CD4-positive, alpha-beta T cell (primary cell): ENCODE data around the gene EEF1A2. TPM values are rescaled to one million over a fixed set of nuclear protein-coding genes. Genes with fewer than 3 reads are reported as not detected.

Experiments
- ATAC-seq: fragments of 200-7000 bp; cut with Tn5 transposase; one replicate; pipeline ENCODE4 v1.10.0; 2022; ENCODE audit warnings: mild to moderate bottlenecking; ENCODE audit not compliant: poor library complexity
- CTCF ChIA-PET: fragments of 350-600 bp; sonication (Branson Sonifier 250); formaldehyde crosslinking; loops from one replicate; lab custom pipeline; 2021; ENCODE audit warnings: antibody characterized with exemption, inconsistent platforms; lab: Charles Lee
- POLR2A ChIA-PET: fragments of 350-600 bp; sonication (Branson Sonifier 250); formaldehyde crosslinking; loops from one replicate; lab custom pipeline; 2021; ENCODE audit warnings: antibody characterized with exemption, inconsistent platforms; lab: Charles Lee
- DNase-seq, 14 experiments: peaks; one replicate each; pipeline ENCODE4 v3.0.0-alpha.2; 2013 to 2020; ENCODE audit warnings: mixed read lengths in 2 of 14
- H3K27ac ChIP-seq, 2 donors: one replicate each; pipeline versions ENCODE4 v1.5.1 to v1.7.0; 2013; ENCODE audit warnings: low read length in 2 of 2, low read depth in 1 of 2, mild to moderate bottlenecking in 1 of 2
- H3K27me3 ChIP-seq, 2 experiments: 1 replicate in 1 of 2; 2 replicates in 1 of 2; pipeline versions ENCODE4 v1.6.1 to v1.7.0; 2013; ENCODE audit warnings: low read length in 2 of 2, control low read depth in 1 of 2, mild to moderate bottlenecking in 1 of 2, moderate library complexity in 1 of 2; ENCODE audit not compliant: insufficient read depth in 2 of 2, control insufficient read depth in 1 of 2
- H3K36me3 ChIP-seq: one replicate; pipeline ENCODE4 v1.6.1; 2013; ENCODE audit warnings: low read length, control low read depth; ENCODE audit not compliant: insufficient read depth
- H3K4me1 ChIP-seq: one replicate; pipeline ENCODE4 v1.6.1; 2013; ENCODE audit warnings: low read length, control low read depth; ENCODE audit not compliant: insufficient read depth
- H3K4me3 ChIP-seq: one replicate; pipeline ENCODE4 v1.5.1; 2013; ENCODE audit warnings: mild to moderate bottlenecking, low read length, moderate library complexity
- H3K9me3 ChIP-seq, 2 experiments: 1 replicate in 1 of 2; 2 replicates in 1 of 2; pipeline versions ENCODE4 v1.6.1 to v1.7.0; 2013; ENCODE audit warnings: low read length in 2 of 2, mild to moderate bottlenecking in 2 of 2, control low read depth in 1 of 2, moderate library complexity in 1 of 2; ENCODE audit not compliant: control insufficient read depth in 1 of 2, insufficient read depth in 1 of 2
- H3K27ac Mint-ChIP-seq: one replicate; pipeline ENCODE4 v1.8.0; 2020; ENCODE audit warnings: mixed read lengths
- H3K27me3 Mint-ChIP-seq: one replicate; pipeline ENCODE4 v1.8.0; 2021; ENCODE audit warnings: mixed read lengths
- H3K36me3 Mint-ChIP-seq: one replicate; pipeline ENCODE4 v1.8.0; 2021; ENCODE audit warnings: low read depth, mixed read lengths
- H3K4me1 Mint-ChIP-seq: one replicate; pipeline ENCODE4 v1.8.0; 2021; ENCODE audit warnings: low read depth, mixed read lengths
- H3K4me3 Mint-ChIP-seq: one replicate; pipeline ENCODE4 v1.8.0; 2020; ENCODE audit warnings: mild to moderate bottlenecking, mixed read lengths
- H3K9me3 Mint-ChIP-seq: one replicate; pipeline ENCODE4 v1.8.0; 2020; ENCODE audit warnings: mixed read lengths
- intact Hi-C, 2 experiments: fragments of 100-400 bp; cut with DNase I in 1 of 2; cut with micrococcal nuclease in 1 of 2; formaldehyde crosslinking; loops; one replicate each; pipeline versions ENCODE4 v1.15.1 to v1.9.0; 2023 to 2025; cut with DNase I, micrococcal nuclease
- total RNA-seq, 174 experiments: library from RNA in 2 of 174; stranded (reverse) in 2 of 174; gene quantifications; one replicate each; pipeline ENCODE4 v1.2.3 and lab custom pipeline; 2021 to 2026
- TF ChIP-seq, protein P1 (sequence below): fragments of 200-600 bp; IDR thresholded peaks from one replicate; pipeline ENCODE4 v1.8.0; 2022; ENCODE audit warnings: antibody characterized with exemption, mild to moderate bottlenecking

Gene EEF1A2
- total RNA-seq, 2 experiments from 2014 or later = 0.92 to 1.1 TPM

DNA sequence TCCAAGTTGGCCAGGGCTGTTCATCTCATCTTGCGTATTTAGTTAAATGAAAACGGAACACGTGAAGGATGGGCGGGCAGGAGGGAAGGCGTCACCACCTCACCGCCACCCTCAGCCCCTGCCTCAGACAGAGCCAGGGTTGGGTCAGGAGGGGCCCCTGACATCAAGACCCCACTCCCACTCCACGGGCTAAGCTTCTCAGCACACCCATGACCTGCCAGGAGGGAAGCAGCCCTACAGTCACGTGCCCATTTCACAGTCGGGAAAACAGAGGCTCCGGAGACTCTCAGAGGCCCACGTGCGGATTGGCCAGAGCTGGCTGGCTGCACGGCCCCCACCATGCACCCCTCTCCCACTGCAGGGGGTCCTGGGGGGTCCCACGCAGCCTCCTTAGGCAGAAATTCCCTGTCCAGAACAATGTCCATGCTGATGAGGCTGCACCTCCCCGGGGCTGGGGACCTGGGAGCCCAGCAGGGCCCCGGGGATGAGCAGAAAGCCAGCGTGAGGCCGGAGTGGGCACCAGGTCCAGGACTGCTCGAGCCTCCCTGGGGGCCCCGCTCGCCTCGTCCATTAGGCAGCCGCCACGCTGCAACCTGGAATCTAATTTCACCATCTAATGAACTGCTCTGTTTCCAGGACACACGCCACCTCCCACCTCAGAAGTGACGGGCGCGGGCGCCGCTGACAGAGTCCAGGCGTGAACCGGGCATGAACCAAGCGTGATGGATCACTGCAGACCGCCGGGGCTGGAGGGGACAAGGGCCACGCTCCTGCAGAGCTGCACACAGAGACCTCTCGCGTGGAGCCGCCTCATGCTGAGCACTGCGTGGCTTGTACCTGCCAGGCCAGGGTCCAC lies 42.2 kb downstream of the EEF1A2 start:
- POLR2A ChIA-PET = no interaction called here
- intact Hi-C loops = no loop called here
- H3K4me1 ChIP-seq = peaks cover 23% of the 10 kb centered on the region
- H3K4me1 Mint-ChIP-seq = no peaks in the 10 kb centered on the region
- H3K9me3 Mint-ChIP-seq = no peaks in the 10 kb centered on the region
- peaks cover 21 to 25% of the 10 kb centered on the region in 2 experiments for H3K27me3 ChIP-seq
- H3K9me3 ChIP-seq = peaks cover 0 to 25% of the 10 kb centered on the region in 2 experiments
- TF ChIP-seq, protein P1, sequence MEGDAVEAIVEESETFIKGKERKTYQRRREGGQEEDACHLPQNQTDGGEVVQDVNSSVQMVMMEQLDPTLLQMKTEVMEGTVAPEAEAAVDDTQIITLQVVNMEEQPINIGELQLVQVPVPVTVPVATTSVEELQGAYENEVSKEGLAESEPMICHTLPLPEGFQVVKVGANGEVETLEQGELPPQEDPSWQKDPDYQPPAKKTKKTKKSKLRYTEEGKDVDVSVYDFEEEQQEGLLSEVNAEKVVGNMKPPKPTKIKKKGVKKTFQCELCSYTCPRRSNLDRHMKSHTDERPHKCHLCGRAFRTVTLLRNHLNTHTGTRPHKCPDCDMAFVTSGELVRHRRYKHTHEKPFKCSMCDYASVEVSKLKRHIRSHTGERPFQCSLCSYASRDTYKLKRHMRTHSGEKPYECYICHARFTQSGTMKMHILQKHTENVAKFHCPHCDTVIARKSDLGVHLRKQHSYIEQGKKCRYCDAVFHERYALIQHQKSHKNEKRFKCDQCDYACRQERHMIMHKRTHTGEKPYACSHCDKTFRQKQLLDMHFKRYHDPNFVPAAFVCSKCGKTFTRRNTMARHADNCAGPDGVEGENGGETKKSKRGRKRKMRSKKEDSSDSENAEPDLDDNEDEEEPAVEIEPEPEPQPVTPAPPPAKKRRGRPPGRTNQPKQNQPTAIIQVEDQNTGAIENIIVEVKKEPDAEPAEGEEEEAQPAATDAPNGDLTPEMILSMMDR = no peak
- no peaks in the 10 kb centered on the region for H3K36me3 Mint-ChIP-seq
- no peak overlapping the region for H3K4me3 ChIP-seq
- no peak overlapping the region for H3K27ac Mint-ChIP-seq
- DNase-seq = no peak
- peaks cover 27% of the 10 kb centered on the region for H3K27me3 Mint-ChIP-seq
- no peak for ATAC-seq
- H3K27ac ChIP-seq = no peak overlapping the region
- H3K36me3 ChIP-seq = no peaks in the 10 kb centered on the region
- CTCF ChIA-PET = no interaction called here
- H3K4me3 Mint-ChIP-seq = no peak overlapping the region

DNA sequence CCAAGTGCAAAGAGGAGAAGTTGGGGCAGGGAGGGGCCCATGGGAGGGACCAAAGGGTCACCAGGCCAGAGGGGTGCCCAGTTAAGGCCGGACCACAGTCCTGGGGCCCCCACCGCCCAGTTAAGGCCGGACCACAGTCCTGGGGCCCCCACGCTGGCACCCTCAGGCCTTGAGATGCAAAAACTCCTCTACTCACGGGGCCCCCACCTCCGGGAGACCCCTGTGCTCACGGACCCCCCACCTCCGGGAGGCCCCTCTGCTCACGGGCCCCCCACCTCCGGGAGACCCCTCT lies 43.4 kb downstream of the EEF1A2 start:
- Histone ChIP-seq H3K36me3 (no peaks in the 10 kb centered on the region), H3K4me1 (peaks cover 23% of the 10 kb centered on the region), H3K9me3 (peaks cover 0 to 18% of the 10 kb centered on the region in 2 experiments), H3K4me3 (no peak overlapping the region), H3K27me3 (peaks cover 15 to 21% of the 10 kb centered on the region in 2 experiments), H3K27ac (no peak overlapping the region)
- CTCF ChIA-PET = no interaction called here
- TF ChIP-seq, protein P1 = no peak
- peaks cover 21% of the 10 kb centered on the region for H3K27me3 Mint-ChIP-seq
- no peak overlapping the region for H3K4me3 Mint-ChIP-seq
- ATAC-seq (no peak), DNase-seq (no peak)
- intact Hi-C loops = no loop called here
- H3K4me1 Mint-ChIP-seq = no peaks in the 10 kb centered on the region
- no peaks in the 10 kb centered on the region for H3K9me3 Mint-ChIP-seq
- POLR2A ChIA-PET = no interaction called here
- H3K27ac Mint-ChIP-seq = no peak overlapping the region
- H3K36me3 Mint-ChIP-seq = no peaks in the 10 kb centered on the region

DNA sequence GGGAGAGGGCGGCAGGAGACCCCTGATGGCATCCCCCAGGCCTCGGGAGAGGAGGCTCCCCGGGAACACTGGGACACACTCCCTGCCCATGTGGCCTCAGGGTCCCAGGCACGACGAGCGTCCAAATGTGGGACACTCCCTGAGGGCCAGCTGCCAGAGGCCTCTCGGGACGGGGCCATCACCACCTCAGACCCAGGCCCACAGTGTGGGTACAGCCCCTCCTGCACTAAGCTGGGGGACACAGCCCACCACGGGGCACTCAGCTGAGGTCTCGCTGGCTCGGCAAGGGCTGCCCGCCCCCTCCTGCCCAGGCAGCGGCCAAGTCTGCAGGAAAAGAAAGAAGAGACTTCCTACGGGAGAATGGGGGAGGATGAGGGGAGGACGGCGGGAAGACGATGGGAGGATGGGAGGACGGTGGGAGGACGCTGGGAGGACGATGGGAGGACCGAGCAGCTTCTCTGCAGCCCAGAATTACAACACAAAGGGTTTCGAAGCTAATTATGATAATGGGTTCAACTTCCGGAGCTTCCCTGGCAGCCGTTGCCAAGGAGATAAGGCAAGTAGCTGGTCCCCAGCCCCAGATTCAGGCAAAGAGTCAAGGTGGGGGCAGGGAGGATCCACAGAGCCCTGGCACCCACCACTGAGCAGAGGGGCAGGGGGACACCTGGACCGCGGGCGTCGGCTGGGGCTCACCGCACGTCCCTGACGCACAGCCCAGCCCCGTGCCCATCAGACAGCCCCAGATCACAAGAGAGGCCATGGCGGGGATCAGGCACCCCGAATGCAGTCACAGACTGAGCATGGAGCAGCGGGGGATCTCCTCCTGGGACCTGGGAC lies 43.9 kb downstream of the EEF1A2 start:
- no peak for DNase-seq
- Mint-ChIP-seq H3K36me3 (no peaks in the 10 kb centered on the region), H3K9me3 (no peaks in the 10 kb centered on the region), H3K27me3 (peaks cover 21% of the 10 kb centered on the region), H3K27ac (no peak overlapping the region), H3K4me1 (no peaks in the 10 kb centered on the region), H3K4me3 (no peak overlapping the region)
- intact Hi-C loops = no loop called here
- Histone ChIP-seq H3K4me1 (peaks cover 23% of the 10 kb centered on the region), H3K36me3 (no peaks in the 10 kb centered on the region), H3K9me3 (peaks cover 0 to 18% of the 10 kb centered on the region in 2 experiments), H3K27ac (no peak overlapping the region), H3K27me3 (peaks cover 13 to 21% of the 10 kb centered on the region in 2 experiments), H3K4me3 (no peak overlapping the region)
- POLR2A ChIA-PET = no interaction called here
- CTCF ChIA-PET = no interaction called here
- ATAC-seq = no peak
- TF ChIP-seq, protein P1 = no peak
